ENCODE data around the gene PRR14.

- TF ChIP-seq, protein P1, sequence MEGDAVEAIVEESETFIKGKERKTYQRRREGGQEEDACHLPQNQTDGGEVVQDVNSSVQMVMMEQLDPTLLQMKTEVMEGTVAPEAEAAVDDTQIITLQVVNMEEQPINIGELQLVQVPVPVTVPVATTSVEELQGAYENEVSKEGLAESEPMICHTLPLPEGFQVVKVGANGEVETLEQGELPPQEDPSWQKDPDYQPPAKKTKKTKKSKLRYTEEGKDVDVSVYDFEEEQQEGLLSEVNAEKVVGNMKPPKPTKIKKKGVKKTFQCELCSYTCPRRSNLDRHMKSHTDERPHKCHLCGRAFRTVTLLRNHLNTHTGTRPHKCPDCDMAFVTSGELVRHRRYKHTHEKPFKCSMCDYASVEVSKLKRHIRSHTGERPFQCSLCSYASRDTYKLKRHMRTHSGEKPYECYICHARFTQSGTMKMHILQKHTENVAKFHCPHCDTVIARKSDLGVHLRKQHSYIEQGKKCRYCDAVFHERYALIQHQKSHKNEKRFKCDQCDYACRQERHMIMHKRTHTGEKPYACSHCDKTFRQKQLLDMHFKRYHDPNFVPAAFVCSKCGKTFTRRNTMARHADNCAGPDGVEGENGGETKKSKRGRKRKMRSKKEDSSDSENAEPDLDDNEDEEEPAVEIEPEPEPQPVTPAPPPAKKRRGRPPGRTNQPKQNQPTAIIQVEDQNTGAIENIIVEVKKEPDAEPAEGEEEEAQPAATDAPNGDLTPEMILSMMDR (conservative IDR thresholded peaks at IDR 0.05 in 1 of 2, IDR thresholded peaks at IDR 0.05 in 1 of 2; ENCODE audit: low read depth in 1 of 2, low read length in 2 of 2), result peak; percentile 25 to 62
- TF ChIP-seq EZH2 (IDR thresholded peaks at IDR 0.05; ENCODE audit: low read length, missing control alignments), result no peak
Measured at GRCh38 chr16:30615358-30616091, 35.2 kb upstream of the PRR14 start.

Measured in fibroblast of lung (primary cell).